HCT116 (cell line): ENCODE data around the gene SLC25A25. TPM values are rescaled to one million over a fixed set of nuclear protein-coding genes. Genes with fewer than 3 reads are reported as not detected.

Experiments used
- ATAC-seq: fragments of 200-7000 bp; cut with Tn5 transposase; 2 replicates; pipeline ENCODE4 v1.9.1; 2020; ENCODE audit warnings: mild to moderate bottlenecking, moderate library complexity
- BruUV-seq: library from RNA; stranded (reverse); fragments of 400-500 nt; replicated peaks from 2 replicates; lab custom pipeline; 2021; lab: Mats Ljungman, UMichigan
- CTCF ChIA-PET: fragments of 300-600 bp; sonication (Branson Sonifier 250); formaldehyde crosslinking; loops from one replicate; lab custom pipeline; 2021; ENCODE audit warnings: antibody characterized with exemption; lab: Charles Lee
- POLR2A ChIA-PET: fragments of 300-600, 350-600 bp; sonication (Branson Sonifier 250); formaldehyde crosslinking; loops from one replicate; lab custom pipeline; 2021; ENCODE audit warnings: antibody characterized with exemption; lab: Charles Lee
- RAD21 ChIA-PET, 2 experiments: fragments of 300-600 bp; sonication (Branson Sonifier 250); formaldehyde crosslinking; loops; one replicate each; lab custom pipeline; 2023; ENCODE audit warnings: low total read pairs in 2 of 2; ENCODE audit not compliant: uncharacterized antibody in 2 of 2, unreplicated experiment in 2 of 2, low non-redundant PET in 1 of 2; lab: Charles Lee
- DNase-seq: peaks from one replicate; pipeline ENCODE4 v3.0.0-alpha.2; 2010; ENCODE audit warnings: low read depth, low spot score
- H2AFZ ChIP-seq: fragments of 200-600 bp; shearing (Covaris generic), sonication (generic); 2 replicates; pipeline ENCODE4 v1.6.1; 2017; ENCODE audit warnings: low read depth, mixed run types, mixed read lengths, antibody characterized with exemption, low read length; ENCODE audit not compliant: poor library complexity, severe bottlenecking
- H3K27ac ChIP-seq: 2 replicates; pipeline ENCODE4 v1.5.1; 2012; ENCODE audit warnings: low read depth, low read length
- H3K27me3 ChIP-seq: fragments of 200-600 bp; sonication (generic); 2 replicates; pipeline ENCODE4 v1.6.1; 2016; ENCODE audit warnings: mixed run types, low read length, mixed read lengths; ENCODE audit not compliant: insufficient read depth
- H3K36me3 ChIP-seq, 2 experiments: fragments of 200-500 bp in 1 of 2; fragments of 200-600 bp in 1 of 2; sonication (Bioruptor generic) in 1 of 2; sonication (generic) in 1 of 2; 2 replicates each; pipeline versions ENCODE4 v1.5.1 to v1.6.1; 2014 to 2016; ENCODE audit warnings: low read length in 2 of 2, inconsistent platforms in 1 of 2, mixed read lengths in 1 of 2, mixed run types in 1 of 2; ENCODE audit not compliant: insufficient read depth in 2 of 2, control insufficient read depth in 1 of 2
- H3K4me1 ChIP-seq, 2 experiments: fragments of 200-600 bp in 1 of 2; sonication (generic) in 1 of 2; 2 replicates each; pipeline versions ENCODE4 v1.5.1 to v1.6.1; 2012 to 2017; ENCODE audit warnings: low read length in 2 of 2, inconsistent platforms in 1 of 2, mild to moderate bottlenecking in 1 of 2, mixed read lengths in 1 of 2, mixed run types in 1 of 2, moderate library complexity in 1 of 2; ENCODE audit not compliant: insufficient read depth in 2 of 2, control insufficient read depth in 1 of 2
- H3K4me2 ChIP-seq: fragments of 200-600 bp; sonication (generic); 2 replicates; pipeline ENCODE4 v1.6.1; 2017; ENCODE audit warnings: mixed run types, low read length, mixed read lengths
- H3K4me3 ChIP-seq, 2 experiments: fragments of 200-600 bp in 1 of 2; sonication (generic) in 1 of 2; replicated peaks in 1 of 2; 2 replicates each; pipeline ENCODE4 v1.5.1; 2011 to 2016; ENCODE audit warnings: low read length in 2 of 2, control low read depth in 1 of 2, low read depth in 1 of 2, mild to moderate bottlenecking in 1 of 2, mixed read lengths in 1 of 2, mixed run types in 1 of 2
- H3K79me2 ChIP-seq: fragments of 200-600 bp; sonication (generic); 2 replicates; pipeline ENCODE4 v1.6.1; 2017; ENCODE audit warnings: mild to moderate bottlenecking, mixed run types, low read length, moderate library complexity, mixed read lengths; ENCODE audit not compliant: insufficient read depth
- H3K9ac ChIP-seq: fragments of 200-600 bp; sonication (generic); 2 replicates; pipeline ENCODE4 v1.6.1; 2016; ENCODE audit warnings: low read length, mixed read lengths
- H3K9me2 ChIP-seq: fragments of 200-600 bp; sonication (generic), shearing (Covaris generic); 2 replicates; pipeline ENCODE4 v1.6.1; 2017; ENCODE audit warnings: mixed run types, mild to moderate bottlenecking, moderate library complexity; ENCODE audit not compliant: insufficient read depth
- H3K9me3 ChIP-seq, 2 experiments: fragments of 200-500 bp in 1 of 2; fragments of 200-600 bp in 1 of 2; sonication (Bioruptor generic) in 1 of 2; sonication (generic) in 1 of 2; 2 replicates each; pipeline ENCODE4 v1.6.1; 2014 to 2017; ENCODE audit warnings: low read length in 2 of 2, mixed read lengths in 2 of 2, inconsistent platforms in 1 of 2, low read depth in 1 of 2, mild to moderate bottlenecking in 1 of 2, mixed run types in 1 of 2, moderate library complexity in 1 of 2; ENCODE audit not compliant: control insufficient read depth in 1 of 2, insufficient read depth in 1 of 2
- H4K20me1 ChIP-seq: fragments of 200-600 bp; sonication (generic), shearing (Covaris generic); 2 replicates; pipeline ENCODE4 v1.6.1; 2017; ENCODE audit warnings: mixed run types, mild to moderate bottlenecking, moderate library complexity; ENCODE audit not compliant: insufficient read depth
- CEBPB ChIP-seq: IDR thresholded peaks from 2 replicates; pipeline ENCODE4 v1.6.1; 2012; ENCODE audit warnings: low read depth
- ELF1 ChIP-seq: IDR thresholded peaks from 2 replicates; pipeline ENCODE4 v1.6.1; 2012; ENCODE audit warnings: low read depth, borderline replicate concordance
- FOSL1 ChIP-seq: IDR thresholded peaks from 2 replicates; pipeline ENCODE4 v1.6.1; 2012; ENCODE audit warnings: low read depth
- JUND ChIP-seq: IDR thresholded peaks from 2 replicates; pipeline ENCODE4 v1.6.1; 2012
- MAX ChIP-seq: IDR thresholded peaks from 2 replicates; pipeline ENCODE4 v1.6.1; 2012
- POLR2AphosphoS5 ChIP-seq: IDR thresholded peaks from 2 replicates; pipeline ENCODE4 v1.6.1; 2011; ENCODE audit warnings: mild to moderate bottlenecking, low read depth, low read length, moderate library complexity
- RAD21 ChIP-seq: IDR thresholded peaks from 2 replicates; pipeline ENCODE4 v1.6.1; 2012; ENCODE audit warnings: low read depth, mild to moderate bottlenecking
- SIN3A ChIP-seq: IDR thresholded peaks from 2 replicates; pipeline ENCODE4 v1.6.1; 2012; ENCODE audit warnings: low read depth
- SP1 ChIP-seq: IDR thresholded peaks from 2 replicates; pipeline ENCODE4 v1.6.1; 2012; ENCODE audit warnings: low read depth
- TCF7L2 ChIP-seq: IDR thresholded peaks from 2 replicates; pipeline ENCODE4 v1.7.0; 2011; ENCODE audit warnings: borderline replicate concordance, inconsistent platforms; ENCODE audit not compliant: insufficient read depth, insufficient read length; ENCODE audit errors: extremely low read depth
- YY1 ChIP-seq: IDR thresholded peaks from 2 replicates; pipeline ENCODE4 v1.6.1; 2011; ENCODE audit warnings: low read length, low read depth, moderate library complexity, mild to moderate bottlenecking; ENCODE audit not compliant: insufficient replicate concordance; ENCODE audit errors: extremely low read depth
- ZFX ChIP-seq: fragments of 450-650 bp; IDR thresholded peaks from 2 replicates; pipeline ENCODE4 v1.6.1; 2017
- ZNF274 ChIP-seq: fragments of 200-500 bp; sonication (Bioruptor generic); IDR thresholded peaks from 2 replicates; pipeline ENCODE4 v1.6.1; 2014; ENCODE audit warnings: mild to moderate bottlenecking, low read depth, low read length, inconsistent platforms
- intact Hi-C: fragments of 100-400 bp; cut with micrococcal nuclease; formaldehyde crosslinking; loops from 2 replicates; pipeline ENCODE4 v1.10.0; 2022
- total RNA-seq: library from RNA; stranded (reverse); gene quantifications from one replicate; pipeline ENCODE4 v1.2.1, GENCODE V29; 2021; ENCODE audit not compliant: unreplicated experiment
- TF ChIP-seq, protein P1 (sequence below): IDR thresholded peaks from 2 replicates; pipeline ENCODE4 v1.6.1; 2011; ENCODE audit warnings: mild to moderate bottlenecking, low read length, moderate library complexity; ENCODE audit not compliant: insufficient replicate concordance; ENCODE audit errors: extremely low read depth
- TF ChIP-seq, protein P2 (sequence below): IDR thresholded peaks from 2 replicates; pipeline ENCODE4 v1.6.1; 2012; ENCODE audit warnings: low read depth
- TF ChIP-seq, protein P3 (sequence below): IDR thresholded peaks from 2 replicates; pipeline ENCODE4 v1.6.1; 2012
- TF ChIP-seq, protein P4 (sequence below), 3 experiments: fragments of 200-600 bp in 1 of 3; sonication (generic) in 1 of 3; IDR thresholded peaks in 2 of 3; conservative IDR thresholded peaks in 1 of 3; 2 replicates each; pipeline ENCODE4 v1.5.1; 2012 to 2017; ENCODE audit warnings: low read depth in 2 of 3, low read length in 2 of 3, antibody characterized with exemption in 1 of 3, borderline replicate concordance in 1 of 3, control low read depth in 1 of 3, mild to moderate bottlenecking in 1 of 3, mixed read lengths in 1 of 3, mixed run types in 1 of 3, moderate library complexity in 1 of 3; ENCODE audit not compliant: insufficient read depth in 1 of 3

Gene SLC25A25
- total RNA-seq, 1 experiment from 2014 or later = 15.3 TPM

DNA sequence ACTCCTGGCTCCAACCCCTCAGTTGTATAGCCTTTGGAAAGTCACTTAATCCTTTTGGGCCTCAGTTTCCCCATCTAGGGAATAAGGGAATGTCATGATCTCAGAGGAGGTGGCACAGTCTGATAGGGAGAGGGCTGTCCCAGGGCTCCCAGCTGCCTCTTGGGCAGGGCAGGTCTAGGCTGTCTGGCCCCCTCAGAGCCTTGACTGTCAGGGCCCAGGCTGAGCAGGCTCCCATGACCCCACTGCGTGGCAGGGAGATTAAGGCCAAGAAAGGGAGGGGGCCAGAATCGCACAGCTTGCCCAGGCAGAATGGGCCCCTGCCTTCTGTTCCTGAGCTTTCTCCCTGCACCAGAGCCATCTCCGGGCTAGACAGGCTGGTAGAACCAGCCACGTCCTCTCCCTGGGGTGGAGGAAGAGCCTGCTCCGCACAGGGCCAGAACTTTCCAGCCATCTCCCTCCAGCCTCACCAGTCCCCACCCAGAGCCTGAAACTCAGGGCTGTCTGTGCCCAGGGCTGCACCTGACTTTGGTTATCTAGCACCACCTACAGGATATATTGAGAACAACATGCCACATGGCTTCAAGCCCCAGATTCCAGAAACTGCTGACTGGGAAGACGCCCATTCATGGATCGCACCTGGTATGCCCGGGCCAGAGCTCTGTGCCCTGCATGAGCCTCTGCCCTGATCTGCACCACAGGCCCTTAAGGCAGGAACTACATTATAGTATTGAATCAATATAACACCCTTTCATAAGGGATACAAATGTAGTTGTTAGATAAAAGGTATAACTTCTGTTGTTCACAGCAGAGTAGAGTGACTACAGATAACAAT is 33.0 kb upstream of the SLC25A25 start:
- Histone ChIP-seq H4K20me1 (no peaks in the 10 kb centered on the region), H3K4me3 (no peak overlapping the region), H3K79me2 (no peaks in the 10 kb centered on the region), H3K9ac (no peak overlapping the region), H3K36me3 (no peaks in the 10 kb centered on the region), H3K9me3 (no peaks in the 10 kb centered on the region), H3K4me1 (peaks cover 0 to 31% of the 10 kb centered on the region in 2 experiments; a peak in 2 of 4 replicates), H3K27me3 (no peaks in the 10 kb centered on the region), H2AFZ (peak overlapping the region; percentile 86), H3K4me2 (no peak overlapping the region; the same call in 1 of the 2 replicates), H3K27ac (no peak overlapping the region), H3K9me2 (no peaks in the 10 kb centered on the region)
- CTCF ChIA-PET = interaction anchor here (0.8 to 3.5 kb wide), 17 partner anchors 9 to 300 kb away, joined by 3 to 40 read pairs (median 4); partner anchors contain the start of genes NAIF1 and TOR2A
- ATAC-seq (peak; percentile 92), DNase-seq (peak; percentile 85)
- RAD21 ChIA-PET = interaction anchor here (0.6 to 3.5 kb wide), 7 partner anchors 41 to 165 kb away, joined by 3 to 11 read pairs (median 4); no protein-coding TSS in a partner anchor
- intact Hi-C loops = loop anchor here (1.0 to 5.0 kb wide), 3 partner anchors 47 to 108 kb away; no protein-coding TSS in a partner anchor
- POLR2A ChIA-PET = interaction anchor here (0.8 to 1.6 kb wide), 5 partner anchors 16 to 116 kb away, joined by 3 to 6 read pairs (median 3); no protein-coding TSS in a partner anchor
- BruUV-seq = no TSS peak
- TF ChIP-seq ZNF274 = no peak
- TF ChIP-seq CEBPB = no peak
- TF ChIP-seq SP1 = no peak
- no peak for TF ChIP-seq SIN3A
- TF ChIP-seq, protein P1, sequence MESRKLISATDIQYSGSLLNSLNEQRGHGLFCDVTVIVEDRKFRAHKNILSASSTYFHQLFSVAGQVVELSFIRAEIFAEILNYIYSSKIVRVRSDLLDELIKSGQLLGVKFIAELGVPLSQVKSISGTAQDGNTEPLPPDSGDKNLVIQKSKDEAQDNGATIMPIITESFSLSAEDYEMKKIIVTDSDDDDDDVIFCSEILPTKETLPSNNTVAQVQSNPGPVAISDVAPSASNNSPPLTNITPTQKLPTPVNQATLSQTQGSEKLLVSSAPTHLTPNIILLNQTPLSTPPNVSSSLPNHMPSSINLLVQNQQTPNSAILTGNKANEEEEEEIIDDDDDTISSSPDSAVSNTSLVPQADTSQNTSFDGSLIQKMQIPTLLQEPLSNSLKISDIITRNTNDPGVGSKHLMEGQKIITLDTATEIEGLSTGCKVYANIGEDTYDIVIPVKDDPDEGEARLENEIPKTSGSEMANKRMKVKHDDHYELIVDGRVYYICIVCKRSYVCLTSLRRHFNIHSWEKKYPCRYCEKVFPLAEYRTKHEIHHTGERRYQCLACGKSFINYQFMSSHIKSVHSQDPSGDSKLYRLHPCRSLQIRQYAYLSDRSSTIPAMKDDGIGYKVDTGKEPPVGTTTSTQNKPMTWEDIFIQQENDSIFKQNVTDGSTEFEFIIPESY = no peak
- TF ChIP-seq, protein P2, sequence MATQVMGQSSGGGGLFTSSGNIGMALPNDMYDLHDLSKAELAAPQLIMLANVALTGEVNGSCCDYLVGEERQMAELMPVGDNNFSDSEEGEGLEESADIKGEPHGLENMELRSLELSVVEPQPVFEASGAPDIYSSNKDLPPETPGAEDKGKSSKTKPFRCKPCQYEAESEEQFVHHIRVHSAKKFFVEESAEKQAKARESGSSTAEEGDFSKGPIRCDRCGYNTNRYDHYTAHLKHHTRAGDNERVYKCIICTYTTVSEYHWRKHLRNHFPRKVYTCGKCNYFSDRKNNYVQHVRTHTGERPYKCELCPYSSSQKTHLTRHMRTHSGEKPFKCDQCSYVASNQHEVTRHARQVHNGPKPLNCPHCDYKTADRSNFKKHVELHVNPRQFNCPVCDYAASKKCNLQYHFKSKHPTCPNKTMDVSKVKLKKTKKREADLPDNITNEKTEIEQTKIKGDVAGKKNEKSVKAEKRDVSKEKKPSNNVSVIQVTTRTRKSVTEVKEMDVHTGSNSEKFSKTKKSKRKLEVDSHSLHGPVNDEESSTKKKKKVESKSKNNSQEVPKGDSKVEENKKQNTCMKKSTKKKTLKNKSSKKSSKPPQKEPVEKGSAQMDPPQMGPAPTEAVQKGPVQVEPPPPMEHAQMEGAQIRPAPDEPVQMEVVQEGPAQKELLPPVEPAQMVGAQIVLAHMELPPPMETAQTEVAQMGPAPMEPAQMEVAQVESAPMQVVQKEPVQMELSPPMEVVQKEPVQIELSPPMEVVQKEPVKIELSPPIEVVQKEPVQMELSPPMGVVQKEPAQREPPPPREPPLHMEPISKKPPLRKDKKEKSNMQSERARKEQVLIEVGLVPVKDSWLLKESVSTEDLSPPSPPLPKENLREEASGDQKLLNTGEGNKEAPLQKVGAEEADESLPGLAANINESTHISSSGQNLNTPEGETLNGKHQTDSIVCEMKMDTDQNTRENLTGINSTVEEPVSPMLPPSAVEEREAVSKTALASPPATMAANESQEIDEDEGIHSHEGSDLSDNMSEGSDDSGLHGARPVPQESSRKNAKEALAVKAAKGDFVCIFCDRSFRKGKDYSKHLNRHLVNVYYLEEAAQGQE = no peak
- TF ChIP-seq, protein P3, sequence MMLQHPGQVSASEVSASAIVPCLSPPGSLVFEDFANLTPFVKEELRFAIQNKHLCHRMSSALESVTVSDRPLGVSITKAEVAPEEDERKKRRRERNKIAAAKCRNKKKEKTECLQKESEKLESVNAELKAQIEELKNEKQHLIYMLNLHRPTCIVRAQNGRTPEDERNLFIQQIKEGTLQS = no peak
- TF ChIP-seq ELF1 = no peak
- TF ChIP-seq TCF7L2 = no peak
- no peak for TF ChIP-seq ZFX
- peak; percentile 92 for TF ChIP-seq MAX
- peak; percentile 57 for TF ChIP-seq YY1
- no peak for TF ChIP-seq JUND
- TF ChIP-seq FOSL1 = no peak
- TF ChIP-seq, protein P4, sequence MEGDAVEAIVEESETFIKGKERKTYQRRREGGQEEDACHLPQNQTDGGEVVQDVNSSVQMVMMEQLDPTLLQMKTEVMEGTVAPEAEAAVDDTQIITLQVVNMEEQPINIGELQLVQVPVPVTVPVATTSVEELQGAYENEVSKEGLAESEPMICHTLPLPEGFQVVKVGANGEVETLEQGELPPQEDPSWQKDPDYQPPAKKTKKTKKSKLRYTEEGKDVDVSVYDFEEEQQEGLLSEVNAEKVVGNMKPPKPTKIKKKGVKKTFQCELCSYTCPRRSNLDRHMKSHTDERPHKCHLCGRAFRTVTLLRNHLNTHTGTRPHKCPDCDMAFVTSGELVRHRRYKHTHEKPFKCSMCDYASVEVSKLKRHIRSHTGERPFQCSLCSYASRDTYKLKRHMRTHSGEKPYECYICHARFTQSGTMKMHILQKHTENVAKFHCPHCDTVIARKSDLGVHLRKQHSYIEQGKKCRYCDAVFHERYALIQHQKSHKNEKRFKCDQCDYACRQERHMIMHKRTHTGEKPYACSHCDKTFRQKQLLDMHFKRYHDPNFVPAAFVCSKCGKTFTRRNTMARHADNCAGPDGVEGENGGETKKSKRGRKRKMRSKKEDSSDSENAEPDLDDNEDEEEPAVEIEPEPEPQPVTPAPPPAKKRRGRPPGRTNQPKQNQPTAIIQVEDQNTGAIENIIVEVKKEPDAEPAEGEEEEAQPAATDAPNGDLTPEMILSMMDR (IDR thresholded peaks at IDR 0.05 in 2 of 3, conservative IDR thresholded peaks at IDR 0.05 in 1 of 3; ENCODE audit: borderline replicate concordance in 1 of 3, insufficient read depth in 1 of 3, low read depth in 2 of 3, low read length in 2 of 3) = peak; percentile 72 to 96 (median 87)
- no peak; the same call in 1 of the 2 replicates for TF ChIP-seq POLR2AphosphoS5
- TF ChIP-seq RAD21 = peak; percentile 99
